GM19025 (cell line): ENCODE results near the gene FOXQ1.

Source experiments
- ATAC-seq: cut with Tn5 transposase; IDR thresholded peaks from one replicate; pipeline ENCODE4 v1.9.1; 2021; ENCODE audit warnings: mild to moderate bottlenecking, low read depth, moderate library complexity; ENCODE audit not compliant: unreplicated experiment

The FOXQ1 gene

GRCh38 chr6:1290086-1290485 lies 21.8 kb upstream of the FOXQ1 start:
- no peak for ATAC-seq

GRCh38 chr6:1290805-1291204 lies 21.1 kb upstream of the FOXQ1 start:
- ATAC-seq = no peak

DNA sequence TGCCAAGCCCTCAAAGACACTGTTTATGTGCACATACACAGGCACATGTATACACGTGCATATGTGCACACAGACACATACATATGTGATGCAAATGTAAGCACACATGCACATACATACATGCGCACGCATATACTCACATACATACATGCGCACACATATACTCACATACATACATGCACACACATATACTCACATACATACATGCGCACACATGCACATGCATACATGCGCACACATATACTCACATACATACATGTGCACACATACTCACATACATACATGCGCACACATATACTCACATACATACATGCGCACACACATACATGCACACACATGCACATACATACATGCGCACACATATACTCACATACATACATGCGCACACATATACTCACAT lies 20.5 kb upstream of the FOXQ1 start:
- ATAC-seq = no peak

DNA sequence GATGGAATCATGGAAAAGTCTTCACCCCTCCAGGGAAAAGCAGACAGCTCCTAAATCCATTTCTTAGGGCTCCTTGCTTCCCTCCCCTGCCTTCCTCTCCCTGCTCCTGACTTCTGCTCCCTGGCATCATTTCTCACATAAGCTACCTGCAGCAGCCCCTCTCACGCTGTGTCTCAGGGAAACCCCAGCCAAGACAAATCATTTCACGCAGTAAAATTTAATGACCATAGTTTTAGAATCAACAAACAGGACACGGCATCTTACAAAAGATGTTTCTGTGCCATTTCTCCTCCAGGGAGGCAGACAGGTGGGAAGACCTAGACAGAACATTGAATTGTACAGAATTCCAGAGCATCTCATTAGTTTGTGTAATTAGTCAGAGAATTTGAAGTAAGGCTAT lies 16.5 kb upstream of the FOXQ1 start:
- no peak for ATAC-seq

DNA sequence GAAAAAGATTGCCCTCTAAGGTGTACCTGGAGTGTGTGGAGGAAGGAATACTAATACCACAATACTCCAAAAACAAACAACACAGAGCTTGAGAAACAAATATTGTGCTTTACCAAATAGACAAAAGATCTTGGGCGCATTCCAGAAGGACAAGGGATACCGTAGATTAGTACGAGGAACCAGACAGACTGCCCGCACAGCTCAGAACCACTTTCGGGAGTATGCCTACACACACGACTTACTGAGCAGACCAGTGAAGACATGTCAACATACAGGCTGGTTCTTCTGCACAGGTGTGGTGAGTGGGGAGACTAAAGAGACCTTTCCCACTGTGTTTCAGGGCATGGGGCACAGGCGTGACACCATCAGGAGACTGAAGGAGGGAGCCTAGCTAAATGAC lies 15.8 kb upstream of the FOXQ1 start:
- no peak for ATAC-seq

DNA sequence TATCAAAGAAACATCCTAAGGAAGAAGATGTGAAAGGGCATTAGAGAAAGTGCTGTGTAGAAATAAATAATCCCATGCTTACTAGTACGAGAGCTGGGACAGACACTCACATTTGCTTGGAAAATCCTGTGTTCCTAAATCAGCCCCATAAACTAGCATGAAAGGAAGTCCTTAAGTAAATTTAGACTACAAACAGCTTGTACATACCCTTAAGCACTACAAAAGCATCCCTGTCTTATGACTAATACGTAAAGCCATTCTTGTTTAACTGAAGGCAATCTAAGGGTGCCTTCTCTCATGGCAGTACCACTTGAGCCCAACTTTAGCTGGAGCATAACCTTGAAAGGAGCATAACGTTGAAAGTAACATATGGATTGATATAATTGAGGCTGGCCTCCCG lies 15.4 kb upstream of the FOXQ1 start:
- no peak for ATAC-seq

DNA sequence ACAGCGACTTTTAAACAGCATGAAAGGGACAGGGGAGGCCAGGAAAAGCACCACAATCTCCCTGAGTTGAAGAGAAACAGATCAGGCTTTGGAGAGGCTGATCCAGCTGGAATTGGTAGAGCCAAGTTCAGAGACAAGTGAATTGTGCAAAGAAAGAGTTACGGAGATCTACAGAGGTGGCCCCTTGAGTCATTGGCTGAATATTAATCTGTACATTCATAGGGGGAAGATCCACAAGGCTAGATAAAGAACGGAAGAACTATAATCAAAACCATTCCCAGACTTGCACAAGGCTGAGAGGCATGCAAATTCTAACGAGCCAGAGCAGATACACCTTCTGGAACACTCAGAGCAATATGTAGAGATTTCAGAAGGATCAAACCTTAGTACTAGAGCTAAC lies 14.2 kb upstream of the FOXQ1 start:
- no peak for ATAC-seq

DNA sequence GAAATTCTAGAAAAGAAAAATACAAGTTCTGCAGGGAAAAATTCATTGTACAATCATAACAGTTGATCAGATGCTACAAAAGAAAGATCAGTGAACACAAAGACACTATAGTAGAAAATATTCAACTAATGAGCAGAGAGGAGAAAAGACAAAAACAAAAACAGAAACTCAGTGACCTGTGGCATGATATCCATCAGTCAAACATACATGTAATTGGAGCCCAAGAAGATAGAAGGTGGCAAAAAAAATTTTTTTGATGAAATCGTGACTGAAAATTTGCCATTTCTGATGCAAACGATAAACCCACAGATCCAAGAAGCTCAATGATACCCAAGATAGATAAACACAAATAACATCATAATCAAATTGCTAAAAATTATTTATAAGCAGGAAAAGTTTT lies 13.1 kb upstream of the FOXQ1 start:
- no peak for ATAC-seq

DNA sequence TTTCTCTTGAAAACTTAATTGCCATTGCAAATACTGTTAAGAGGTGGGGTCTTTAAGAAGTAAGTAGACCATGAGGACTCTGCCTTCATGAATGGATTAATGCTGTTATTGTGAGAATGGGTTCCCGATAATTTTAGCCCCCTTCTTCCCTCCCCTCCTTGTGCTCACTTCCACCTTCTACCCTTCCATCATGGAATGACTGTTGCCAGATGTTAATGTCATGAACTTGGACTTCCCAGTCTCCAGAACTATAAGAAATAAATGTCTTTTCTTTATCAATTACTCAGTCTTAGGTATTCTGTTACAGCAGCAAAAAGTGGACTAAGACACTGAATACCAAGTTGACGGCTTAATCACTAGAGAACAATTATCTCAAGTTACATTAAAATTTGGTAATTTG lies 5.8 kb upstream of the FOXQ1 start:
- no peak for ATAC-seq

DNA sequence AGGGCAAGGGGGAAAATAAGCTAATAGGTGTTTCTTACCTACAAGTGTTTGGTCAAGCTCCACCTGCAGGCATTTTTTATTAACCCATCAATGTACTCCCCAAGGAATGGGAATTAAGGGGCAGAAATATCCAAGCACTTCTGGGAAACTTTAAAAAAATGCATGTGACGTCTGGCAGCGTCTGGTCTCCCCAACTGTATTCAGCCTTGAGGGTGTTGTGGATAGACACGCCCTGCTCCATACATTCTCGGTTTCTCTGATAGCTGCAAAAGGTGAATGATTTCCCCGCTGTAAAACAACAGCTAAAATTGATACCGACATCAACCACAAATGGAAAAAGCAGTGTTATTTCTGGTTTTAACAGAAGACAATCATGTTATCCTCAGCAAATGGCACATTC lies 2.5 kb upstream of the FOXQ1 start:
- no peak for ATAC-seq

GRCh38 chr6:1310628-1311399 lies 1.1 kb upstream of the FOXQ1 start:
- ATAC-seq = no peak

GRCh38 chr6:1312203-1312472 lies 240 bp downstream of the FOXQ1 start:
- ATAC-seq = no peak

DNA sequence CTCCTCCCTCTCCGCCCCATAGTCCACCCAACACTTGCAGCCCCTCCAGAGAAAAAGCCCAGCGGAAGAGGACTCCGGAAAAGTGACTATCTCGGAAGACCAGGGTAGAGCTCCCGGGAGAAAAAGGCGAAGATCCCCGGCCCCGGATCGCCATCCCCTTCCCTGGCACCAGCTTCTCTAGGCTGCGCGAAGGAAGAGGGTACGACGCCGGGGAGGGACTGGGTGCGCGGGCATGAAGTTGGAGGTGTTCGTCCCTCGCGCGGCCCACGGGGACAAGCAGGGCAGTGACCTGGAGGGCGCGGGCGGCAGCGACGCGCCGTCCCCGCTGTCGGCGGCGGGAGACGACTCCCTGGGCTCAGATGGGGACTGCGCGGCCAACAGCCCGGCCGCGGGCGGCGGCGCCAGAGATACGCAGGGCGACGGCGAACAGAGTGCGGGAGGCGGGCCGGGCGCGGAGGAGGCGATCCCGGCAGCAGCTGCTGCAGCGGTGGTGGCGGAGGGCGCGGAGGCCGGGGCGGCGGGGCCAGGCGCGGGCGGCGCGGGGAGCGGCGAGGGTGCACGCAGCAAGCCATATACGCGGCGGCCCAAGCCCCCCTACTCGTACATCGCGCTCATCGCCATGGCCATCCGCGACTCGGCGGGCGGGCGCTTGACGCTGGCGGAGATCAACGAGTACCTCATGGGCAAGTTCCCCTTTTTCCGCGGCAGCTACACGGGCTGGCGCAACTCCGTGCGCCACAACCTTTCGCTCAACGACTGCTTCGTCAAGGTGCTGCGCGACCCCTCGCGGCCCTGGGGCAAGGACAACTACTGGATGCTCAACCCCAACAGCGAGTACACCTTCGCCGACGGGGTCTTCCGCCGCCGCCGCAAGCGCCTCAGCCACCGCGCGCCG lies 822 bp downstream of the FOXQ1 start:
- no peak for ATAC-seq

DNA sequence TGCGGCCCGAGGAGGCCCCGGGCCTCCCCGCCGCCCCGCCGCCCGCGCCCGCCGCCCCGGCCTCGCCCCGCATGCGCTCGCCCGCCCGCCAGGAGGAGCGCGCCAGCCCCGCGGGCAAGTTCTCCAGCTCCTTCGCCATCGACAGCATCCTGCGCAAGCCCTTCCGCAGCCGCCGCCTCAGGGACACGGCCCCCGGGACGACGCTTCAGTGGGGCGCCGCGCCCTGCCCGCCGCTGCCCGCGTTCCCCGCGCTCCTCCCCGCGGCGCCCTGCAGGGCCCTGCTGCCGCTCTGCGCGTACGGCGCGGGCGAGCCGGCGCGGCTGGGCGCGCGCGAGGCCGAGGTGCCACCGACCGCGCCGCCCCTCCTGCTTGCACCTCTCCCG lies 1.5 kb downstream of the FOXQ1 start:
- no peak for ATAC-seq

- ATAC-seq = no peak
Measured at GRCh38 chr6:1313767-1314503, 2.0 kb downstream of the FOXQ1 start.

- no peak for ATAC-seq
Measured at GRCh38 chr6:1314617-1315016, 2.7 kb downstream of the FOXQ1 start.

DNA sequence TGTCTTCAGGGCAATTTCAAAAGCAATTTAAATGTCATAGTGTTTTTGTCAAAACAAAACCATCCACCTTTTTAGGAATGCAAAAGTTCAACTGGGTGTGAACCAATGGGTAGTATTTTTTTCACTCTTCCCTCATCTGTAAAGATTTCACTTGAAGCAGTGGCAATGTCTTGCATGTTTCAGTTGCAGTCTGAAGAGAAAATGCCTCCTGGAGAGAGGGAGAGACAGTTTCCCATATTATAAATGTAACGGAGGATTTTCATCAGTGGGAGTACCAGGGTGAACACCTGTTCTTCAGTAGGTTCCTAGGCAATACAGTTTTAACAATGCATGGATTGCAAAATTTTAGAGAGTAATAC lies 3.3 kb downstream of the FOXQ1 start:
- no peak for ATAC-seq

- ATAC-seq = no peak
Measured at GRCh38 chr6:1315560-1316386, 3.9 kb downstream of the FOXQ1 start.

- ATAC-seq = no peak
Measured at GRCh38 chr6:1316489-1316971, 4.6 kb downstream of the FOXQ1 start.

DNA sequence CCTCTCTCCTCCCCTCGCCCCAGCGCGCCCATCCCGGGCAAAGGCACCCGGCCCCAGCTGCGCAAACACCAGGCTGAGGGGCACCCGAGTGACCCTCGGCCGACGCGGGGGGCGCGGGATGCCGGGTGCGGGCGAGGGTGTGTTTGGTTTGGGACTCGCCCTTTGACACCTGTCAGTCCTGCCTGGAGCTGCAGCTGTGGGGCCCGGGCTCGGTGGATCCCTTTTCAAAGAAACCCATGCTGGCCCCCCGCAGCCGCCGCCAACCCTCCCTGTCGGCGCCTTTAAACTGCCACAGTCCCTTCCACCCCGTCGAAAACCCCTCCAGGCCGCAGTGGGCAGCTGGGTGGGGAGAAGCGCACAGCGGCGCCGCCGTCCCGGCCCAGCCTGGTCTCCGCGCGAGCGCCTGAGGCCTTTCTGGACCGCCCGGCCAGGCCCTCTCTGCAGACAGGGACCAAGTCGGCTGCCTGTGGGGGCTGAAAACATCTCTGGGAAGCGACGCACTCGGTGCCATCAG lies 5.5 kb downstream of the FOXQ1 start:
- ATAC-seq = no peak
